ENCODE results near the gene ZNF37A.
"Not testable (repeated sequence)": the region's sequence is repeated elsewhere in the genome, so short reads cannot be mapped to it uniquely, and the experiment has no call there.

ZNF37A gene

DNA sequence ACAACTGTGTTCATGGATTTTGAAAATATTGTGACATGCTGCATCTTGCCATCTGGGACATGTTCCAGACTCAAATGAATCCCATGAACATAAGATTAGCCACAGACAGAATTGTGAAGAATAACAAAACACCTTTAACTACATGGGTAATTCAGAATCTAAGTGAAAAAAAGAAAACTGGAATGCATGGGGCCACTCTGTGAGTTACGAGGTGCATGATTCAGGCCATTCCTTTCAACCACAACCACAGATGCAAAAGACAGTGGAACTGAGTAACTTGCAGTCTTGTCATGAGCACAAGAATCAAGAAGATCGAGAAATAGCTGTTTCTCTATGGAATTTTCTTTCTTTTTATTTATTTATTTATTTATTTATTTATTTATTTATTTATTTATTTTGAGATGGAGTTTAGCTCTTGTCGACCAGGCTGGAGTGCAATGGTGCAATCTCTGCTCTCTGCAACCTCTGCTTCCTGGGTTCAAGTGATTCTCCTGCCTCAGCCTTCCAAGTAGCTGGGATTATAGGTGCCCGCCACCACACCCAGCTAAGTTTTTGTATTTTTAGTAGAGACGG, 56.8 kb downstream of the ZNF37A start:
- DNase-seq, result not testable (repeated sequence)

DNA sequence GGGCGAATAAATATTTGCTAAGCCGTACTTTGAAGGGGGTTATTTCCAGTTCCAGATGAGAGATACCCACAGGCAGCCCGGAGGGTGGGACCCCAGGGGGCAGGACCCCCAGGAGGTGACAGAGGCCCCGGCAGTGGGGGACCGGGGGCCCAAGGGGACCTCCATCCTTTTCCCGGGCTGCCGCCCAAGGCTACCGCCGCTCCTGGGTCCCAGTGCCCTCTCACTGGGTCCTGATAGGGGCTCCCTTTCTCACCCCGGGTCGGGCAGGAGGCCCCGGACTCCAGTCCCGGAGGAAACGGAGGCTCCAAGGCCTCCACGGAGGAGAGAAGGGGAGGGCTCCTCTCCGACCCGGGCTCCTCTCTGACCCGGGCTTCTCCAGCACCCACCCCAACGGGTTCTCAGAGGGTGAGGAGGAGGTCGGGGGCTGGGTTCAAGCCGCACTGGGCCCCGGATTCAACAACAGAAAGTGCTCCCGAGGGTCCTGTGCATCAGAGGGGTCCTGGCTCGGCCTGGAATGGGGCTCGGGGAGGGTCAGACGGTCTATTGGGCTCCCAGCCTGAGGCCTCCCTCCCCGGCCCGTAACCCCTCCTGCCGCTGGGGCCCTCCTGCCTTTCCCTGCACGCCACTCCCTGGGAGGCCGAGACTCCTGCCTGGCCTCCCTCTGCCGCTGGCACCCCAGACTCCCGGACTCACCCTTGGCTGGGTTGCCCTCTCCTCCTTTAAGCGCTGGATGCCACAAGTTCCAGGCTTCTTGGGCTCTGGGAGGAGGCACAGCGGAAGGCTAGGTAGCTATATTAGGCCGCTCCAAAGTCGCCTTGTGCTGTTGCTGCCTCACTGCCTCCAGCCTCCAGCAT, 62.5 kb downstream of the ZNF37A start:
- no peak for DNase-seq

DNA sequence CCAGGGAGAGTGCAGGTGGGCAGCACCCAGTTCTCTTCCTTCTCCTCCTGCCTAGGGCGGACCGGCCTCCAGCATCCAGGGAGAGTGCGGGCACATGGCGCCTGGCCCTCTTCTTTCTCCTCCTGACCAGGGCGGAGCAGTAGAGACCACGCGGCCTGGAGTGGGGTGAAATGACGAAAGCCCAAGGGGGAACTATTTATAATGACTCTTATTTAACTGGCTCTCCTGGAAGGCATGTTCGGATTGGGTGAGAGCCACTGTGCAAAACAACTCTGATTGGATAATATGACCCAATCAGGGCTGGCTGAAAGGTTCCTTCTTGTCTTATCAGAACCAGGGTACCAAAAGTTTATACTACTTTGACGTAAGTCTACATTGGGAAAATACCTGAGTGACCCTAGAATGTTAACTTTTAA, 63.1 kb downstream of the ZNF37A start:
- DNase-seq, result no peak

DNA sequence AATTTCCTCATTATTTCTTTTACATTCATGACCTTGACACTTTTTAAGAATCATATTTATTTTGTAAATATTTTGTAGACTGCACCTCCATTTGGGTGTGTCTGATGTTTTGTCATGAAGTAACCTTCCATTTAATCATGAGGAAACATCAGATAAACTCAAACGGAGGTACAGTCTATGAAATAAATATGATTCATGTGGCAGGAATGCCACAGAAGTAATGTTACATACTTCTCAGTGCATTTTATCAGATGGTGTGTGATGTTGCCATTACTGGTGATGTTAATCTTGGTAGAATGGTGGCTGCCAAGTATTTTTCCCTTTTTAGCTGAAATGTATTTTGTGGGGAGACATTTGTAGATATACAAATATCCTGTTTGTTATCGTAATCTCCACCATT, 64.9 kb downstream of the ZNF37A start:
- DNase-seq, result peak in 1 of 2 experiments; percentile 3

DNA sequence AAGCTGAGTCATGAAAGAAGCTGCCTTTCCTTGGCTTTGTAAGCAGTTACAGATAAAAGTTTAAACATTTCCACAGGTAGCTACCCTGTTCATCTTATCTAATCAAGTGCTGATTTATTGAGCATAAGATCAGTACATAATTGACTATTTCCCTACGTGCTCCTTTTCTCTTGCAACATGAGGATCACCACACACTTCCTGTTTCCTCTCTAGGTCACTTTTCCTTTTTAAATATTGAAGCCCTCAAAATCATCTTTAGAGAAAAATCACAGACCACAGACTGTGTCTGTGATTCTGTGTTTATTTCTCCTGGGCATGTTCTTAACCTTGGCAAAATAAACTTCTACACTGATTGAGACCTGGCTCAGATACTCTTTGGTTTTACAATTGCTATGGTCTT, 69.5 kb downstream of the ZNF37A start:
- no peak for DNase-seq

DNA sequence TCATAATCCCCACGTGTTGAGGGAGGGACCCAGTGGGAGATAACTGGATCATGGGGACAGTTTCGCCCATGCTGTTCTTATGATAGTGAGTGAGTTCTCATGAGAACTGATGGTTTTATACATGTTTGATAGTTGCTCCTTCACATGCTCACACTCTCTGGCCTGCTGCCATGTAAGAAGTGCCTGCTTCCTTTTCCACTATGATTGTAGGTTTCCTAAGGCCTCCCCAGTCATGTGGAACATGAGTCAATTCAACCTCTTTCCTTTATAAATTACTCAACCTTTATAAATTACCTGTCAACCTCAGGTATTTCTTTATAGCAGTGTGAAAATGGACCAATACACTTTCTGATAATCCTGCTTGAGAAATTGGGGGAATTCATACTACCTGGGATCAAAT, 80.2 kb downstream of the ZNF37A start:
- no peak for DNase-seq

DNA sequence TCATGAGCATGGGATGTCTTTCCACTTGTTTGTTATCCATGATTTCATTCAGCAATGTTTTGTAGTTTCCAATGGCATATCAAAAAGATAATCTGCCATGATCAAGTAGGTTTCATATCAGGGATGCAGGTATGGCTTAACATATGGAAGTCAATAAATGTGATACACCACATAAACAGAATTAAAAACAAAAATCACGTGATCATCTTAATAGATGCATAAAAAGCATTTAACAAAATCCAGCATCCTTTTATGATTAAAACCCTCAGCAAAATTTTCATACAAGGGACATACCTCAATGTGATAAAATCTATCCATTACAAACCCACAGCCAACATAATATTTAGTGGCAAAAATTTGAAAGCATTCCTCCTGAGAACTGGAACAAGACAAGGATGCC, 90.3 kb downstream of the ZNF37A start:
- DNase-seq, result no peak
